Central memory CD4-positive, alpha-beta T cell (primary cell): ENCODE measurements around the gene UNKL.

Experiments
- DNase-seq: peaks from one replicate; pipeline ENCODE4 v3.0.0; 2022
- total RNA-seq, 3 experiments: gene quantifications; one replicate each; lab custom pipeline; 2026; lab: John Stamatoyannopoulos, UW

UNKL gene
- total RNA-seq = 38.1 to 74.3 (median 54.6) reads per million in 3 experiments

GRCh38 chr16:1414532-1415260, at the start of gene UNKL:
UNKL (minus strand) TSS chr16:1414704; CDS start chr16:1414691, 13 bp downstream.
- DNase-seq = peak; percentile 73

GRCh38 chr16:1461146-1461545, 46.6 kb upstream of the UNKL start:
- no peak for DNase-seq

- no peak for DNase-seq
Measured at GRCh38 chr16:1460602-1461138, 46.2 kb upstream of the UNKL start.

- no peak for DNase-seq
Measured at GRCh38 chr16:1459967-1460366, 45.5 kb upstream of the UNKL start.

GRCh38 chr16:1458977-1459341, 44.5 kb upstream of the UNKL start:
- no peak for DNase-seq

GRCh38 chr16:1458336-1458976, 44.0 kb upstream of the UNKL start:
- DNase-seq = no peak

GRCh38 chr16:1457489-1458245, 43.2 kb upstream of the UNKL start:
- DNase-seq = no peak

- DNase-seq = no peak
Measured at GRCh38 chr16:1456951-1457350, 42.4 kb upstream of the UNKL start.

GRCh38 chr16:1455190-1456171, 41.0 kb upstream of the UNKL start:
- DNase-seq = no peak

GRCh38 chr16:1454561-1454960, 40.1 kb upstream of the UNKL start:
- DNase-seq = no peak

- no peak for DNase-seq
Measured at GRCh38 chr16:1453316-1453715, 38.8 kb upstream of the UNKL start.

GRCh38 chr16:1452530-1452929, 38.0 kb upstream of the UNKL start:
- DNase-seq = no peak

- no peak for DNase-seq
Measured at GRCh38 chr16:1451702-1452392, 37.3 kb upstream of the UNKL start.

GRCh38 chr16:1450841-1451240, 36.3 kb upstream of the UNKL start:
- no peak for DNase-seq

- no peak for DNase-seq
Measured at GRCh38 chr16:1450218-1450617, 35.7 kb upstream of the UNKL start.

- DNase-seq = no peak
Measured at GRCh38 chr16:1449201-1449788, 34.8 kb upstream of the UNKL start.

GRCh38 chr16:1448536-1449116, 34.1 kb upstream of the UNKL start:
- no peak for DNase-seq

- no peak for DNase-seq
Measured at GRCh38 chr16:1447965-1448364, 33.5 kb upstream of the UNKL start.

GRCh38 chr16:1446296-1447080, 32.0 kb upstream of the UNKL start:
- no peak for DNase-seq
